A549 (cell line): ENCODE measurements around the gene KIF12.

Experiments
- CTCF ChIP-seq: fragments of >200 bp; sonication (Bioruptor Twin); formaldehyde crosslinking; IDR thresholded peaks from 3 replicates; pipeline ENCODE4 v1.5.1; 2016
- KDM5A ChIP-seq: fragments of 200-600 bp; sonication (generic); IDR thresholded peaks from 2 replicates; pipeline ENCODE4 v1.6.1; 2016; ENCODE audit warnings: antibody characterized with exemption, mild to moderate bottlenecking

- TF ChIP-seq KDM5A (no peak), CTCF (no peak)
Measured at GRCh38 chr9:114099669-114100270, 678 bp upstream of the KIF12 start.
